Activated CD4-positive, alpha-beta T cell treated with anti-CD3 and anti-CD28 coated beads for 24 hours (primary cell): ENCODE data around the gene CALN1.
"Not testable (repeated sequence)": the region's sequence is repeated elsewhere in the genome, so short reads cannot be mapped to it uniquely, and the experiment has no call there.

Experiments
- DNase-seq, 2 donors: peaks; one replicate each; pipeline ENCODE4 v3.0.0-alpha.2; 2020; ENCODE audit warnings: low read depth in 2 of 2

Gene CALN1

GRCh38 chr7:72412121-72412618 lies at the start of gene CALN1:
CALN1 (minus strand) TSS chr7:72412338.
- DNase-seq = not testable (repeated sequence)

- DNase-seq = no peak
Measured at GRCh38 chr7:72453471-72453870, 41.3 kb upstream of the CALN1 start.

- no peak for DNase-seq
Measured at GRCh38 chr7:72447465-72448204, 35.5 kb upstream of the CALN1 start.

GRCh38 chr7:72446591-72447462 lies 34.7 kb upstream of the CALN1 start:
- no peak for DNase-seq

- DNase-seq = no peak
Measured at GRCh38 chr7:72446131-72446530, 34.0 kb upstream of the CALN1 start.

- DNase-seq = no peak
Measured at GRCh38 chr7:72445580-72445979, 33.4 kb upstream of the CALN1 start.

GRCh38 chr7:72445075-72445474 lies 32.9 kb upstream of the CALN1 start:
- DNase-seq = no peak

- DNase-seq = no peak
Measured at GRCh38 chr7:72444026-72444776, 32.1 kb upstream of the CALN1 start.

- no peak for DNase-seq
Measured at GRCh38 chr7:72441791-72442190, 29.7 kb upstream of the CALN1 start.

- no peak for DNase-seq
Measured at GRCh38 chr7:72438491-72438890, 26.4 kb upstream of the CALN1 start.

- no peak for DNase-seq
Measured at GRCh38 chr7:72437610-72438009, 25.5 kb upstream of the CALN1 start.

GRCh38 chr7:72437061-72437585 lies 25.0 kb upstream of the CALN1 start:
- DNase-seq = no peak

- no peak for DNase-seq
Measured at GRCh38 chr7:72435925-72436480, 23.9 kb upstream of the CALN1 start.

- no peak for DNase-seq
Measured at GRCh38 chr7:72435366-72435765, 23.2 kb upstream of the CALN1 start.

- no peak for DNase-seq
Measured at GRCh38 chr7:72430531-72430930, 18.4 kb upstream of the CALN1 start.

- DNase-seq = no peak
Measured at GRCh38 chr7:72429316-72429715, 17.2 kb upstream of the CALN1 start.

- no peak for DNase-seq
Measured at GRCh38 chr7:72416846-72417245, 4.7 kb upstream of the CALN1 start.

- no peak for DNase-seq
Measured at GRCh38 chr7:72415586-72415985, 3.4 kb upstream of the CALN1 start.

GRCh38 chr7:72413886-72414285 lies 1.7 kb upstream of the CALN1 start:
- no peak for DNase-seq

- DNase-seq = no peak
Measured at GRCh38 chr7:72413290-72413689, 1.2 kb upstream of the CALN1 start.

- DNase-seq = no peak
Measured at GRCh38 chr7:72411419-72411818, 719 bp downstream of the CALN1 start.

- DNase-seq = no peak
Measured at GRCh38 chr7:72409638-72410015, 2.5 kb downstream of the CALN1 start.
